D721Med (cell line): ENCODE results near the gene C6orf136.

Experiments
- DNase-seq: peaks from one replicate; pipeline ENCODE4 v3.0.0; 2011; ENCODE audit warnings: low spot score; ENCODE audit not compliant: insufficient read length
- FAIRE-seq: peaks from 2 replicates; lab custom pipeline; 2011; peaks lifted over from hg19 to GRCh38; lab: Jason Lieb, UNC
- TF ChIP-seq, protein P1 (sequence below): IDR thresholded peaks from 2 replicates; pipeline ENCODE4 v1.5.1; 2012; ENCODE audit warnings: mild to moderate bottlenecking, control low read depth; ENCODE audit not compliant: insufficient read depth; ENCODE audit errors: missing control alignments

The C6orf136 gene

DNA sequence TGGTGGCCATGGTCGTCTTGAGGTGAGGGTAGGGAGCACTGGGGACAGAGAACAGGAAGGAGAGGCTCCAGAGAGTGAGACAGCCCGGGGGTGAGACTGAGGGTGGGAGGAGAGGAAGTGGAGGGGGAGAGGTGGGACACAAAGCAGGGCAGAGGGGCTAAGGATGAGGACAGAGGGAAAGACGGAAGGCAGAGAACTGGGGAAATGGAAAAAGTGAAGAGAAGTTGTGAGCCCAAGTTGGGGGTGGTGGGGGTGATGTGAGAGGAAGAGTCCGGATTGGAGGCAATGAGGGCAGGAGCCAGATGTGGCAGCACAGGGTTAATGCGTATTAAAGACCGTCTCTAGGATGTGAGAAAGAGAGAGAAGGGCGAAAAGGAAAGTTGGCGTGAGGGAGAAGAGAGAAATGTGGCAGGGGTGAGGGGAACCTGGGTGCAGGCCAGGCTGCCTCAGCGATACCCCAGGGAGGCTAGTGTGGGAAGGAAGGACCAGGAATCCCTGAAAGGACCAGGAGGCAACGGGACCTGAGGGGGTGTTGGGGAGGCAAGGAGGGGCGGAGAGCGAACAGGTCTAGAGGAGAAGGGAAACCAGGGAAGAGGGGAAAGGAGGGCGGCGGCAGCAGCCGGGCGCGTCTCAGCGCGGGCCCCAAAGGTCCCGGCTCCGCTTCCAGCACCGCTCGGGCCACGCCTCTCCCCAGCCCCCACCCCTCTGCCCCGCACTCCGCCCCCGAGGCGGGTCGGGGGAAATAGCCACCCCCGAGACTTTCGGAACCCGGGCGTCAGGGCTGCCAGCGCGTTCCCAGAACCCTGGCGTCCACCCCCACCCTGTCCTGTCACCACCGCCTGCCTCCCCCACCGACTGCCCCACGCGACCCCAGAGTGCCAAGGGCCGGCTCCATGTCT lies 39.3 kb downstream of the C6orf136 start, which contains the start of gene PPP1R18:
Gene PPP1R18, minus strand, starts transcription at position 637 of the 899 bp plus-strand sequence. Its CDS starts 627 bp downstream, at position 10.
- FAIRE-seq: no peak
- DNase-seq: no peak
- TF ChIP-seq, protein P1, sequence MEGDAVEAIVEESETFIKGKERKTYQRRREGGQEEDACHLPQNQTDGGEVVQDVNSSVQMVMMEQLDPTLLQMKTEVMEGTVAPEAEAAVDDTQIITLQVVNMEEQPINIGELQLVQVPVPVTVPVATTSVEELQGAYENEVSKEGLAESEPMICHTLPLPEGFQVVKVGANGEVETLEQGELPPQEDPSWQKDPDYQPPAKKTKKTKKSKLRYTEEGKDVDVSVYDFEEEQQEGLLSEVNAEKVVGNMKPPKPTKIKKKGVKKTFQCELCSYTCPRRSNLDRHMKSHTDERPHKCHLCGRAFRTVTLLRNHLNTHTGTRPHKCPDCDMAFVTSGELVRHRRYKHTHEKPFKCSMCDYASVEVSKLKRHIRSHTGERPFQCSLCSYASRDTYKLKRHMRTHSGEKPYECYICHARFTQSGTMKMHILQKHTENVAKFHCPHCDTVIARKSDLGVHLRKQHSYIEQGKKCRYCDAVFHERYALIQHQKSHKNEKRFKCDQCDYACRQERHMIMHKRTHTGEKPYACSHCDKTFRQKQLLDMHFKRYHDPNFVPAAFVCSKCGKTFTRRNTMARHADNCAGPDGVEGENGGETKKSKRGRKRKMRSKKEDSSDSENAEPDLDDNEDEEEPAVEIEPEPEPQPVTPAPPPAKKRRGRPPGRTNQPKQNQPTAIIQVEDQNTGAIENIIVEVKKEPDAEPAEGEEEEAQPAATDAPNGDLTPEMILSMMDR: no peak

DNA sequence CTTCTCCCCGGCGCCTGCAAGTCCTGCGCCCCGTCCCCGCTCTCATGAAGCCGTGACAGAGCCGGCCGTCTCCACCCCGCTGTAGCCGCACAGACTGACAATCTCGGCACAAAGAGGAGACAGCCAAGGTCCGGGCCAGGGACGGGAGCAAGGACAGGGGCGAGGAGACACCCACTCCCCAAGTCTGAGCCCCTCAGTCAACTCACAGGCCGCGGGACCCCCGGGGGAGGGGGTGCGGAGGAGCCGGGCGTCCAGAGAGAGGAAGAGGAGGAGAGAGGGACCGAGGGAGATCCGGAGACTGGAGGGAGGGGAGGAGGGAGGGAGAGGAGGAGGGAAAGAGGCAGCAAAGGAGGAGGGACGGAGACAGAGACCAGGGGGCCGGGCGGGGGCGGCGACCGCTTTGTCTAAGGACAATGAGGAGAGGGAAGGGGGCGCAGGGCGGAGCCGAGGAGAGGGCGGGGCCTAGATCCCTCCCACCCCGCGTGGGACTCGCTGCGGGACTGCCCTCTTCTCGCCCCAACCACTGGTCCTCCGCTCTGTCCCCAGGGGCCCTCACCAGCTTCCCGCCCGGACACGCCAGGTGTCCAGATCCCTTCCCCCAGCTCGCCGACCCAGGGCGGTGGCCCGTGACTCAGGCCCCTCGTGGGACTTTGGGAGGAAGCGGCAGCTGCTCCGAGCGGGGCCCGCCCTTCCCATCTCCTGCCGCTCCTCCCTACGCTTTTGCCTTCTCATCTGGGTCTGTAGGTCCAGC lies 40.1 kb downstream of the C6orf136 start:
- no peak for DNase-seq
- FAIRE-seq: no peak
- TF ChIP-seq, protein P1: no peak

DNA sequence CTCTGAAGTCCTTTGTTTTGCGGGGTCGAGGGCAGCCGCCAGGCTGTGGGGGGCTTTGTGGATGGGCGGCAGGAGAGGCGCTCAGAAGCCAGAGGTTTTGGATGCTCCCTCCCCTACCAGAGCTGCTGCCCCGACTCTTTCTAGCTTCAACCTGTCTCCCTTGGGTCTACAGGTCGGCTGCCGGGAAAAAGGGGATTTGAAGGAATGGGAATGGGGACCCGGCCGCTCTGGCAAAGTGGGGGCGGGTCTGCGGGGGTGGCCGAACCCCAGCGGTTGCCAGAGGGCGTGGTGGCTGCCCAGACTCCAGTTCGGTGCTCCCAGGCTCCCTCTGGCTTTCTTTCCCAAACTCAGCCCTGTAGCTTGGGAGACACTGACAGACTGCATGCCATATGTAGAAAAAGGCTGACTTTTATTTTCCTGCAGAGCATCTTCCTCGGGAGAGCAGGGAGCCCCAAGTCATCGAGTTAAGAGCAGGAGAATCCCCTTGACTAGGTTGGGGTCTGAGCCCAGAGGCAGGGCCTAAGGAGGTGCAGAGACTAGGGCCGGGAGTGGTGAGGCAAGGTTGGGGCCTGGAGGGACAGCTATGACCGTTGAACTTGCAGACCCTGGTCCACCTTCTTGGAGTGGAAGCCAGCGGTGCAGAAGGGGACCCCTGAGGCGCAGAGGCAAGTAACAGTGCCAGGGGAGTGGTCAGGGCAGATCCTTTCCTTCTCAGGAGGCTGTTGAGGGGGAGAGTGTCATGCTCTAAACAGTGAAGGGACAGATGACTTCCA lies 40.9 kb downstream of the C6orf136 start:
- FAIRE-seq: no peak
- no peak for DNase-seq
- TF ChIP-seq, protein P1: no peak

DNA sequence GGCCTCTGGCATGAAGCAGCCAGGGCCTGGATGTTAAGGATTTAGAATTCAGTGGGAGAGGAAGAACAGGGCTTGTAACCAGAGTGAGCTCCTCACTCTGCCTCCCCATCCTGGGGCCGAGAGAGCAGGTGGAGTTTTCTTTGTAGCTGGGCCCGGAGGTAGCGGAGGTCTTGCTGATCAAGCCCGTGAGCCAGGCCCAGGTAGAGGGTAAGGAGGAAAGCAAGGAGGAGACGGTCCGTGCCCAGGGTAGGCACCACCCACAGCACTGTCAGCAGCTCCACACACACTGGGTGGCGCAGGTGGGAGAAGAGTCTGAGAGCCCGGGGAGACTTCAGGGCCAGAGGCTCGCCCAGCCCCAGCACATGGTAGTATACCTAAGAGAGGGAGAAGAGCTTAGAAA lies 41.6 kb downstream of the C6orf136 start:
- no peak for DNase-seq
- TF ChIP-seq, protein P1: no peak
- FAIRE-seq: no peak

DNA sequence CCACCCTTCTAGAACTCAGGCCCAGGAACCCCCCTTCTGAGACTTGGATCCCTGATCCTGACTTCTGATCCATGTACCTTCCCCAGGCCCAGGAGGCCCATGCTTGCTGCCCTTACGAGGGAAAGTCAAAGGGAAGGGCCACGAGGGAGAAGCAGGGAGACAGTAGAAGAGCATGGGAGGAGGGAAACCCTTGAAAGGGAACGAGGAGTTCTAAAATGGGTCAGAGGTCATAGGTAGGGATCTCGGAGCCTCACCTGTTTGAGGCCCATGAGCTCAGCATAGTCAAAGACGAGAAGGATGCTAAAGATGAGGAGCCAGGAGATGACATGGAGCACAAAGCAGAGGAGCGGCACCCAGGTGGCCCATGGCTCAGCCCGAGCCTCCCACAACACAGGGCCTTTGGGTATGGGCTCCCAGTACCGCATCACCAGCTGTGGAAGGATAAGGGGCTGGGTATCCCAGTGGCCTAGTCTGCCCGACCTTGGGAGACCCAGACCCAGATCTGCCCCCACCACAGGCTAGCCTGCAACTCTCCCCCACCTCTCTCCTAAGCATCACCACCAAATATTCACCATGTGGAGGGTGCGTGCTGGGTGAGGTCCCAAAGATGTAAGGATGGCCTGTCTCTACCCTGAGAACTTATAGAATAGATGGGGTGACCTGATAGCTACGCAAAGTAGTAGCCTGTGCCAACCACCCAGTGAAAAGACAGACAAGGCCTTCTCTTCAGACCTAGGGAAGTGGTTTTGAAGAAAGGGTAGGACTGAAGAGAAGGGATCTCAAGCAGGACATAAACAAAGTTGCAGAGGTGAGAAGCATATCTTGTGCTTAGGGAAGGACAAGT lies 42.3 kb downstream of the C6orf136 start:
- TF ChIP-seq, protein P1: no peak
- DNase-seq (no peak), FAIRE-seq (no peak)

DNA sequence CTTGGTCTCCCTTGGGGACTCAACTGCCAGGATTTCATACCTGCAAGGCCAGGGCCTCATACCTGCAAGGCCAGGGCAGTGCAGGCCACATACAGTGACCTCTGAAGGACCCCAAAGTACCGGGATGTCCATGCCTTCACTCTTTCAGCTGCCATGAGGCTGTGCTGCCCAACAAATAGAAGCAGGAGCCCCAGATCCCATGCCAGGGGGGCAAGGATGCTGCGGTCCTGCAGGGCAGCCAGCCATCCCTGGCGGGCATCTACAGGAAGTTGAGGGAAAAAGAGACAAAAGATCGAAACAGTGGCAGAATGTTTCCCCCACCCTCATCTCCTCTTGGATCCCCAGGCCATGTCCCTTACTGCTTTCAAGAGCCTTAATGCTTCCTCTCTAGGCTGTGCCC lies 43.1 kb downstream of the C6orf136 start:
- DNase-seq (no peak), FAIRE-seq (no peak)
- TF ChIP-seq, protein P1: no peak
